ENCODE results near the gene HIPK3.
"Not testable (repeated sequence)": the region's sequence is repeated elsewhere in the genome, so short reads cannot be mapped to it uniquely, and the experiment has no call there.

The HIPK3 gene

DNA sequence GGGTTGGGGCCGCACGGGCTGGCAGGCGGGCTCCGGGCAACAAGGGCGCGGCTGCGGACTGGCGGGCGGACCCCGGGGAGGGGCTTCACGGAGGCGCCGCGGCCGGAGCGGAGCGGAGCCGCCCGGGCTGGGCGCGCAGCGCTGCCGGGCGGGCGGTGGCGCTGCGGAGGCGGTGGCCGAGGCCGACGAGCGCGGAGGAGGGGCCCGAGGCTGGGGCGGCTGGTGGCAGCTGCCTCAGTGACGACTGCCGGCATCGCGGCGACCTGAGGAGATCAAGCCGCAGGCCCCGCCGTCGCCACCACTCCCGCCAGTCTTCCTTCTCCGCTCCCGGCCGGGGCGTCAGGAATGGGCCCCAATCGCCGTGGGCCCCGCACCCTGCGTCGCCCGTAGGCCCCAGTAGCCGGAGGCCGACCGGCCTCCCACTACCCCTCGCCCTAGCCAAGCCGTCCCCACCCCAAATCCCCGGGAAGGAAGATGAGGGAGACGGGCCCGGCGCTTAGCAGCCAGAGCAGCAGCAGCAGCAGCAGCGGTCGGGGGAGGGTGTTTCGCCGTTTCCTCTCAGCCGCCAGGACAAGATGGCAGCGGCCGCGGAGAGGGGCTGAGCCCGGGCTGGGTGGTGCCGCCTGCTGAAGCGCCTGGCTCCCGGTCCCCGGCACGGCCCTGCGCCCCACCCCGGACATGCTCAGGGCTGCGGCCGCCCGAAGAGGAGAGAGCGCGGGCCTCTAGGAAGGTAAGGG lies at the start of gene HIPK3:
Gene HIPK3 (plus strand): TSS at position 222 of the 737 bp plus-strand sequence.
- DNase-seq = peak; percentile 88 to 91 (median 89)

DNA sequence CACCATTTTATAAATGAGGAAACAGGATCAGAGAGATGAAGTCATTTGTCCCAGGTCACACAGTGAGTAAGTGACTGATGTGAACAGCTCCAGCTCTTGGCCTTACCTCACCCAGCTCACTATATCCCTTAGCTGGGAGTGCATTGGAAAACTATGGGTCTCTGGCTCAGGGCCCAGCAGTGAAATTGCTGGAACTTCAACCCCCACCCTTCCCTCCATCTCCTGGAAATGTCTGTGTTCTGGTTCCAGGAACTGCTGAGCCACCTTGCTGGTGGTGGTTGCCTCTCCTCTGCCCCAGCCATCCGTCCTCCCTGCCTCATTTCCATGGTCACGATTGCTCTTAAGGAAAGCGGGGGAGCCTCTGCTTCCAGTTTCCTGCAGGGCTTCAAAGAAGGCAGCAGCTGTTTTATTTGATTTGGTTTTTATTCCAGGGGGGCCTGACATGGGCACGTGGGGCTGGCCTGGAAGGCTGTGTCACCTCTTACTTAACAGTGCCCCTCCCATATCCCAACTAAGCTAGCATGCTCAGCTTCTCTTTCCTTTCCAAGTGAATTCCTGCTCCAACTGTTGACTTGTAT lies 49.7 kb upstream of the HIPK3 start:
- DNase-seq = no peak

DNA sequence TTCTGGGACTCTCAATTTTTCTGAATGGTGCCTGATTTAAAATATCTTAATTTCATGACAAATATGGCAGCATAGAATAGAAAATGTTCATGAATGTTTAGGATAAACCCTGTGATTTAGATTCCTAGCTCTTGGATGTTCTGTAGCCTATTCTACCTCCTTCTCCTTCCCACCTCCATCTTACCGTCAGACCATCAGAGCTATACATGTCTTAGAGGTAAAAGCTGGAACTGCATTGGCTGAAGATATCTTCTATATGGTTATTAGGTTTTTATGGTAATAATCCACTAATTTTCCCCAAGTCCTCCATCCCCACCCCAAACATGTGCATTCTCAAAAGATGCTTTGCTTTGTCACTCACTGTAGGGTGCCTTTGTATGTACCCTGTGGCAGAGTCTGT lies 49.0 kb upstream of the HIPK3 start:
- no peak for DNase-seq

DNA sequence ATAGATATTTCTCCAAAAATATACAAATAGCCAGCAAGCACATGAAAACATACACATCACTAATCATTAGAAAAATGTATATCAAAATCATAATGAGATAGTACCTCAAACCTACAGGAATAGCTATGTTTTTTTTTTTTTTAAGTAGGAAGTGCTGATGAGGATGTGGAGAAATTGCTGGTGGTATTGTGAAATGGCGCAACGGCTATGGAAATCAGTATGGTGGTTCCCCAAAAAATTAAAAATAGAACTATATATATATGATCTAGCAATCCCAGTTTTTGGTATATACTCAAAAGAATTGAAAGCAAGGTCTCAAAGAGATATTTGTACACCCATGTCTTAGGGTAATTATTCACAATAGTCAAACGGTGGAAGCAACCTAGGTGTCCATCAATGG lies 46.0 kb upstream of the HIPK3 start:
- DNase-seq = no peak

DNA sequence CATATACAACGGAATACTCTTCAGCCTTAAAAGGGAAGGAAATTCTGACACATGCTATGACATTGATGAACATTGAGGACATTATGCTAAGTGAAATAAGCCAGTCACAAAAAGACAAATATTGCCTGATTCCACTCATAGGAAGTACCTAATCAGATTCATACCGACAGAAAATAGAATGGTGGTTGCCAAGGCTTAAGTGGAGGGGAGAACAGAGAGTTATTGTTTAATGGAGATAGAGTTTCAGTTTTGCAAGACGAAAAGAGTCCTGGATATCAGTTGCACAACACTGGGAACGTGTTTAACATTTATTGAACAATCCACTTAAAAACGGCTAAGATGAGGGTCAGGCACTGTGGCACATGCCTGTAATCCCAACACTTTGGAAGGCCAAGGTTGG lies 45.6 kb upstream of the HIPK3 start:
- no peak for DNase-seq

DNA sequence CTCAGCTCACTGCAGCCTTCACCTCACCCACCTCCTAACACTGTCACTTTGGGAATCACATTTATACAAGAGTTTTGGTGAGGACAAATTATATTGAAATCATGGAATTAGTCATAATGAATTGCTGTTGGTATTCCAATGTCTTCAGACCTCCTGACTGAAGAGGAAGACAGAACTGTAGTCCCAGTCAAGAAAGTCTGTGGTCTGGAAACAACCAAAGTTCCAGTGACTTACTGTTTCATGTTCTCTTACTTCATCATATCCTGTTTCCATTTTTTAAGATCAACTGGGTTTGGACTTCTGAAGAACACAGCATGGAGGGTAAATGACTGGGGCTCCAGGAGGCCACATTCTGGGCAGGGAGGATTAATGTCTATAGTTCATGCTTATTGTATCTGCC lies 43.0 kb upstream of the HIPK3 start:
- no peak for DNase-seq

DNA sequence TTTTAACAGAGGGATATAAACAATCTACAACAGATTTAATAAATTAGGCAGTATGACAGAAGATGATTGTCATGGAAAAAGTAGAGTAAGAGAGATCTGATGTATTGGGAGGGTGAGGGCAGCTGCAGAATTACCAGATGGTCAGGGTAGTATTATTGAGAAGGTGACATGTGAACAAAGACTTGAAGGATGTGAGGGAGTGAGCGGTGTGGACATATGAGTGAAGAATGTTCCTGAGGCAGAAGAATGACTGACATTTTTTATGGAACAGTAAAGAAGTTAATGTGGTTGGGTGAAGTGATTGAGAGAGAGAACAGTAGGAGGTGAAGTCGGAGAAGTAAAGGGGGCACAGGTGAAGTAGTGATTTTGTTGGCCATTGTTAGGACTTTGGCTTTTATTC lies 42.4 kb upstream of the HIPK3 start:
- peak in 1 of 3 experiments; percentile 7 for DNase-seq

DNA sequence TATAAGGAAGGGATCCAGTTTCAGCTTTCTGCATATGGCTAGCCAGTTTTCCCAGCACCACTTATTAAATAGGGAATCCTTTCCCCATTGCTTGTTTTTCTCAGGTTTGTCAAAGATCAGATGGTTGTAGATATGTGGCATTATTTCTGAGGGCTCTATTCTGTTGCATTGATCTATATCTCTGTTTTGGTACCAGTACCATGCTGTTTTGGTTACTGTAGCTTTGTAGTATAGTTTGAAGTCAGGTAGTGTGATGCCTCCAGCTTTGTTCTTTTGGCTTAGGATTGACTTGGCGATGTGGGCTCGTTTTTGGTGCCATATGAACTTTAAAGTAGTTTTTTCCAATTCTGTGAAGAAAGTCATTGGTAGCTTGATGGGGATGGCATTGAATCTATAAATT lies 40.5 kb upstream of the HIPK3 start:
- not testable (repeated sequence) for DNase-seq

DNA sequence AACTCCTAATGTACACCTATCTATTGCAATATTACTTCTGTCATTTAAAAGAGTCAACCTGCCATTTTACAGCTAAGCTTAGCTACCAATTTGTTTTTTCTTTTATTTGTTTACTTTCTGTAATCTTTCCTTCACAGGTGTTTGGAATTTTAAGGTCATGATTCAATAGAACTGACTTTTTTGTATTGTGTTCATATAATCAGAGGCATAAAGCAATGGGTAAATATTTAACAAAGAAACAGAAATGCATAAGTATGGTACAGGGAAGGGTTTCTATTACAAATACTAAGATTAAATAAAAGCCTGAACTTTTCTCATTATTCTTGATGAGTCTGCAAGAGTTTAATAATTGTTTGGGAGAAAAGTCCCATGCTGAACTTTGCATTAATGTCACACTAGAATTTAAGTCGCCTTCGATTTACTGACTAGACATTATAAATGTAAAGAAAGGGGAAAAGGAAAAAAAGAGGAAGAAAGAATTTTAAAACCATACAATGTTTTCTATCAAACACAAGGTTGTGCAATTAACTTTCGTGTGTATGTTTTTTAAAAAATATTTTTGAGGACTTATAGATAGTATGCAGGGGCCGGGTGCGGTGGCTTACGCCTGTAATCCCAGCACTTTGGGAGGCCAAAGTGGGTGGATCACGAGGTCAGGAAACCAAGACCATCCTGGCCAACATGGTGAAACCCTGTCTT lies 35.0 kb upstream of the HIPK3 start:
- DNase-seq = no peak

DNA sequence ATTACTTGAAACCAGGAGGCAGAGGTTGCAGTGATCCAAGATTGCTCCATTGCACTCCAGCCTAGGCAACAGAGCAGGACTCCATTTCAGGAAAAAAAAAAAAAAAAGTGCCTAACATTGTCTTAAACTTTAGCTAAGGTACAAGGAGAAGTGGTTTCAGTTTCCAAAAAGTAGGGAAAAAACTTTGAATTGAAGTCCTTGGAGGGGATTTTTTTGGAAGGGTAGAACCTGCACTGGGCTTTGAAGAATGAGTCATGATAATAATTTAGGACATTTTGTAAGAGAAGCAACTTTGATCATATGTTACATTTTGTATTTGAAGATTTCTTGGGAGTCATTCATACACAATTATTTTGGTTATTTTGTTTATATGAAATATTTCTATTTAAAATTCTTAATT lies 31.8 kb upstream of the HIPK3 start:
- no peak for DNase-seq

DNA sequence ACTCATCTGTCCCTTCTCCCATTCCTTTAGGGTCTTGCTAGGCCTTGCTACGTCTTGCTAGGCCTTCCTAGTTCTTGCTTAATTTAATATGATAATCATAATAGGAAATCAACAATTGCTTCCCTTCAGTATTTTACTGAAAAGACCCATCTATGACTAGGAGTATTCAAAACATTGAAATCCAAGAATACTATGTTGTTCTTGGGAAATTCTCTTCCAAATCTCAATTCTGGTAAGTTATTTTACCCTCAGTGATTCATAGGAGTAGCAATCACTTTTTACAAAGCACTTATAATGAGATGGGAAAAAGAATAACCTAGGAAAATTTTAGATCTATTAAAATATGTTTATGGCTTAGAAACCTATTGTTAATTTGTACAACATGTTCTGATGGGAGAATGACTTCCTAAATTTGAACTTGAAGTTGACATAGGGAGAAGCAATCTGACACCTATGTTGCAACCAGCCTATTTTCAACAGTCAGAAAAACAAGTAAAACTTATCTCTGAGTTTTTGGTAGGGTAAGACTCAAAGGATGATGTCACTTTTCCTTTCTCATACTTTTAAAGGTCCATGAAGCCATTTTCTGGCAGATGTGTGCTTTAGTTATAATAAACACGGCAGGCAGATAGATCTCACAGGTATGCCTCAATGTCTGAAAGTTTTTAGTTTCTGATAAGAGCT lies 29.5 kb upstream of the HIPK3 start:
- no peak for DNase-seq

DNA sequence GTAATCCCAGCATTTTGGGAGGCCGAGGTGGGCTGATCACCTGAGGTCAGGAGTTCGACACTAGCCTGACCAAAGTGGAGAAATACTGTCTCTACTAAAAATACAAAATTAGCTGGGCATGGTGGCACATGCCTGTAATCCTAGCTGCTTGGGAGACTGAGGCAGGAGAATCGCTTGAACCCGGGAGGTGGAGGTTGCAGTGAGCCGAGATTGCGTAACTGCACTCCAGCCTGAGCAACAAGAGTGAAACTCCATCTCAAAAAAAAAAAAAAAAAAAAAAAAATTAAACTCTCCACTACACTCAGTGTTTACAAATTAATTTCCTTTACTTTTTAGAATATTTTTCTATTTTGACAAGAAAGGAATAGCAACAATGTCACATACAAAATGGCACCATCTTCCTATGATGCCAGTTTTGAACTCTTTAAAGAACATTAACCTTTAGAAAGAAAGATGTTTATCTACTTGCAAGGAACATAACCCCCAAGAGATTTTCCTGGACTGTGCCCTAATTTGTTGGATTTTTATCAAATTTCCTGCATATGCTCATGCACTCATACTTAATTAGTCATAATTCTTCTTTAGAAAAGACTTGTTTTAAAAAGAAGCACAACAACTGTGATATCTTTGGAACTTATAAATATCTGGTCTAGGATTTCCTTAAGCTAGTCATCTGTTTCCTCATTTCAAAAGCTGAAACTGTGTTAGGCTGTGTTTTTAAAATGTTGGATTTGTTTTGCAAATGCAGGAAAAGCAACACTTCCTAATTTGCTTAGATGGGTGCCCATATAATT lies 22.6 kb upstream of the HIPK3 start:
- DNase-seq = no peak

DNA sequence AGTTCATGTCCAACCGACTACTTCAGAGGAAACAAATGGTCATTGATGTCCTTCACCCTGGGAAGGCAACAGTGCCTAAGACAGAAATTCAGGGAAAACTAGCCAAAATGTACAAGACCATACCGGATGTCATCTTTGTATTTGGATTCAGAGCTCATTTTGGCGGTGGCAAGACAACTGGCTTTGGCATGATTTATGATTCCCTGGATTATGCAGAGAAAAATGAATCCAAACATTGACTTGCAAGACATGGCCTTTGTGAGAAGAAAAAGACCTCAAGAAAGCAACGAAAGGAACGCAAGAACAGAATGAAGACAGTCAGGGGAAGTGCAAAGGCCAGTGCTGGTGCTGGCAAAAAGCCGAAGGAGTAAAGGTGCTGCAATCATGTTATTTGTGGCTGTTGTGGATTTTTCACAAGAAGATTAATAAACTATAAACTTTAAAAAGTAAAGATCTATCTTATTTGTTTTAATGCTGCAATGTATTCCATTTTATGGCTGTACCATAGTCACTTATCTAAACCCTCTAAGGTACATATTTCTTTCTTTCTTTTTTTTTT lies 20.1 kb upstream of the HIPK3 start:
- no peak for DNase-seq

DNA sequence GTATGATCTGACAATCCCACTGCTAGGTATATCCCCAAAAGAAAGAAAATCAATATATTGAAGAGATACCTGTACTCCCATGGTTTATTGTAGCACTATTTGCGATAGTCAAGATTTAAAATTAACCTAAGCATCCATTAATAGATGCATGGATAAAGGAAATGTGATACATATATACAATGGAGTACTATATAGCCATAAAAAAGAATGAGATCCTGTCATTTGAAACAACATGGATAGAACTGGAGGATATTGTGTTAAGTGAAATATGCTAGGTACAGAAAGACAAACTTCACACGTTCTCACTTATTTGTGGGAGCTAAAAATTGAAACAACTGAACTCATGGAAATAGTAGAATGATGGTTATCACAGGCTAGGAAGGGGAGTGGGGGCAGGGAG lies 14.6 kb upstream of the HIPK3 start:
- no peak for DNase-seq

DNA sequence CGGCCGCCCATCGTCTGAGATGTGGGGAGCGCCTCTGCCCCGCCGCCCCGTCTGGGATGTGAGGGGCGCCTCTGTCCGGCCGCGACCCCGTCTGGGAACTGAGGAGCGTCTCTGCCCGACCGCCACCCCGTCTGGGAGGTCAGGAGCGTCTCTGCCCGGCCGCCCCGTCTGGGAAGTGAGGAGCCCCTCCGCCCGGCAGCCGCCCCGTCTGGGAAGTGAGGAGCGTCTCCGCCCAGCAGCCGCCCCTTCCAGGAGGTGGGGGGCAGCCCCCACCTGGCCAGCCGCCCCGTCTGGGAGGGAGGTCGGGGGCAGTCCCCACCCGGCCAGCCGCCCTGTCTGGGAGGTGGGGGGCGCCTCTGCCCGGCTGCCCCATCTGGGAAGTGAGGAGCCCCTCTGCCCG lies 13.5 kb upstream of the HIPK3 start:
- not testable (repeated sequence) for DNase-seq

DNA sequence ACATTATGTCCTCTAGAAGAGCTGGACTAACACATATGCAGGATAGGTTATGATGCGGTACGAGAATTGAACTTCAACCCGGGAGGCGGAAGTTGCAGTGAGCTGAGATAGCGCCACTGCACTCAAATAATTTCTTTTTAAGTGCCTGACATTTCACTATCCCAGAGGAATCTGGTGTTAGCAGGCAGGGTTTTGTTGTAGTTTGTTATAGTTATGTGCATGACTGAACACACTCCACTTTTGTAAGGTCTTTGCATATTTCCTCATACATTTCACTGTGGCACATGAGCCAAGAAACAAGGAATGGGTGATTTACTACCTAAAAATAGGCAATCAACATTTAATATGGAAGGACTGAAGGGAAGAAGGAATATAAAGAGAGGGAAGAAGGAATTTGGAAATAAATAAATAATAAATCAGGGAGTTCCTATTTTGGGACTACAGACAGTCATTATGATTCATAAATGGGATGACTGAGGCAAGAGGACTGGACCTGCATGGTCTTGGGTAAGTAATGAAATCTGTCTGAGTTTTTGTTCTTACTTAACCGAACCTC lies 8.7 kb upstream of the HIPK3 start:
- DNase-seq = no peak

DNA sequence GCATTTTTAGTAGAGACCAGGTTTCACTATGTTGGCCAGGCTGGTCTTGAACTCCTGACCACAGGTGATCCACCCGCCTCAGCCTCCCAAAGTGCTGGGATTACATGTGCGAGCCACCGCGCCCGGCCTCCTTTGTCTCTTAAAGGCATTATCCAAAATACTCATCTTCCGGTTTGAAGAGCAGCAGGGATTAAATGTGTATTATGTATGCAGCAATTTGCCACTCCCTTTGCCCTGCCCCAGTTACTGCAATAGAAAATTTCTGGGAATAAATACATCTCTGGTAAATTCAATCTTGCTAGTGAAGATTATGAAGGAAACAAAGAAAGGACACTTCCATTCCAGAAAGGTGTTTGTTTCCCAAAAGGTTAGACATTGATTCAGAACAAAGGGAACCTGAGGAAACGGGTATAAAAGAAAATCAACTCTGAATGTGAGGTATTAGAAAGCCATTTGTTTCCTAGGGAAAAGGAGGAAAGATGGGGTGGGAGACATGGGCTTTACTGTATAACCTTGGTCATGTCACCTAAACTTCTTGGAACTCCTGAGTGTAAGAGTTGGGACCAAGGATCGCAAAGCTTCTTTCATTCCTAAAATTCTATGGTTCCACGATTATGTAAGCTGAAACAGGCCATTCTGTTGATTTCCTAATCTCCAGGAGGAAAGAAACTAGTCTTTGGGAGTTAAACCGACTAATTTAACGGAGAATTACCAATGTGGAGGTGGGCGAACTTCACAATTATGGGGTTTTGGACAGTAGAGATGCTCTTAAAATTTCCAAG lies 959 bp upstream of the HIPK3 start:
- peak in 2 of 3 experiments; percentile 45 to 59 for DNase-seq

DNA sequence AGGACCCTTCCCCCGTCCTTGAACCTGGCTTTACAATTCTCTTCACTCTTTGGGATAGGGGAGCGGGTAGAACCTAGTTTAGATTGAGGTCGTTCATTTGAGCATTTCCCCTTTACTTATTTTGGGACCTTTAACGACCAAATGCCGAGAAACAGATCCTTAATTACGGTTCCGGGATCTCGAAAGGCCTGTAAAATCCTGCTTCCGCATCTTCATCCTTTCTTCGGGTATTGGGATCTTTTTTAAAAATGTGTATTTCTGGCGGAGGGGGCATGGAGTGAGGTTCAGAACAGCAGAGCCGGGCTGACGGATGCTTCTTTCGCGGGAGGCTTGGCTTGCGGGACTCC lies 395 bp upstream of the HIPK3 start:
- DNase-seq = no peak

DNA sequence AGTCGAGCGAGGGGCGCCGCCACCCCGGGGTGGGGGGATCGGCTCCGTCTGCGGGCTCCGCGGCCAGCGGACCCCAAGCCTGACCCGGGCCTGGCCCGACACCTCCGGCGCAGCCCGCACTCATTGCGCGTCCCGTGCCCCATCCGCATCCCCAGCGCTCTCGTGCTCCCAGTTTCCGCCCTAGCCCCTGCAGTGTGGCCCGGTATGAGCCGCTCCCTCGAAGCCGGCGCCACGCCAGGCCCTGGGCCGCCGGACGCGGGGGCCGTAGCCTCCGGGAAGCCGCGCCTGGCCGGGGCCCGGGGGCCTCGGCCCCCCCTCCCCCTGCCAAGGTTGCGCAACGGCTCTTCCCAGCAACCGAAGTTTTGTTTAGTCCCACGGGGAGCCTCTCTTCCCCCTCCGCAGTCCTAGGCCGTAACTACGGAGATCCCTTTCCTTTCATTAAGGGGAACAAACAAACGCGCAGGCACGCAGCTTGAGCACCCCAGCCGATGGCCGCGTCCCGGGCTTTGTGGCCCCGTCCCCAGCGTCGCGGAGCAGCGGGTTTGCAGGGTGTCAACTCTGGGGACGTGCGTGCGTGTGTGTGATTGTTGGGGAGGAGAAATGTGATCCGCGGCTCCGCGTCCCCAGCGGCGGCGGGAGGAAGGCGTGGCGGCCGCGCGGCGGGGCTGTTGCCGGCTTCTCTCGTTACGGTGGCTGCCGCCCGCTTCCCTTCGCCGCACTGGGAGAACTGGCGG lies 883 bp downstream of the HIPK3 start:
- peak; percentile 87 to 96 (median 88) for DNase-seq

DNA sequence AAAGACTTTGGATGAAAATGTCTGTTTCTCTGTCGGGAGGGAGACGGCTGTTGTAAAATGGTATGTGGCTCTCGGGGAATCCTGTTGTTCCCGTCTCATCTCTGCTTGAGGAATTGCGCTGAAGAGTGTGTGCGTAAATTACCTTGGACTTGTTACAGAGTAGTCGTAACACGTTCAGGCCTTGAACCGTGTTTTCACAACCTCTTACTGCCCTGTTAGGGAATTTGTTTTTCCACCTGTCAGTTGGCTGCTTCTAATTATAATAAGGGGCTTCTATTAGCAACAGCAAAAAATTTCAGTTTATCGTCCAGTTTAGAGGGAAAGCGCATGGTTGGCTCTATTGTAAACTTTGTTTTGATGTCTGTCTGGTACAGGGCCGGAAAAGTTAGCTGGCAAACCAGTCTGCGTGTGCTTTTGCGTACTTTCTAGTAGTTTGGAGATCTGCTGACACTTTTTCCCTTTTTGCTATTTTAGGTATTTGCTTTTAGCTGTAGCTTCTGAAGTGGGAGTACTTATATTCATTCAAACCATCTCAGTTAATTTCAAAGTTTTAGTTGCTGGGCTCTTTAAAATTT lies 1.5 kb downstream of the HIPK3 start:
- no peak for DNase-seq

Data from NCI-H1417 (cell line).